Activated CD8-positive, alpha-beta memory T cell treated with anti-CD3 and anti-CD28 coated beads, Interleukin-2, amount 10 ng/mL, durations not matched to agents 7 days and 5 days (primary cell): ENCODE data around the gene GABRG3. TPM values are rescaled to one million over a fixed set of nuclear protein-coding genes. Genes with fewer than 3 reads are reported as not detected.

Experiments used
- ATAC-seq: fragments of 150-1000 bp; cut with Tn5 transposase; one replicate; pipeline ENCODE4 v1.10.0; 2021; ENCODE audit warnings: moderate library complexity
- CTCF ChIA-PET: fragments of 350-600 bp; sonication (Branson Sonifier 250); formaldehyde crosslinking; loops from one replicate; lab custom pipeline; 2021; ENCODE audit warnings: antibody characterized with exemption; lab: Charles Lee
- DNase-seq: peaks from one replicate; pipeline ENCODE4 v3.0.0-alpha.2; 2020
- H3K27ac Mint-ChIP-seq: one replicate; pipeline ENCODE4 v1.8.0; 2021; ENCODE audit warnings: mild to moderate bottlenecking, mixed read lengths
- H3K27me3 Mint-ChIP-seq: one replicate; pipeline ENCODE4 v1.8.0; 2021; ENCODE audit warnings: mixed read lengths
- H3K36me3 Mint-ChIP-seq: one replicate; pipeline ENCODE4 v1.8.0; 2021; ENCODE audit warnings: mild to moderate bottlenecking, mixed read lengths
- H3K4me1 Mint-ChIP-seq: one replicate; pipeline ENCODE4 v1.8.0; 2021; ENCODE audit warnings: mixed read lengths
- H3K4me3 Mint-ChIP-seq: one replicate; pipeline ENCODE4 v1.8.0; 2021; ENCODE audit warnings: mild to moderate bottlenecking, moderate library complexity, mixed read lengths
- H3K9me3 Mint-ChIP-seq: one replicate; pipeline ENCODE4 v1.8.0; 2022; ENCODE audit warnings: low read depth, mixed read lengths
- total RNA-seq, 2 experiments: library from RNA; stranded (reverse); gene quantifications; one replicate each; pipeline ENCODE4 v1.2.3, GENCODE V29; 2021

The GABRG3 gene
- total RNA-seq, 2 experiments from 2014 or later, result not detected

GRCh38 chr15:27433604-27434003, 462.6 kb downstream of the GABRG3 start:
- CTCF ChIA-PET, result no interaction called here
- peaks cover 25% of the 10 kb centered on the region for H3K9me3 Mint-ChIP-seq

GRCh38 chr15:27438403-27439375, 467.7 kb downstream of the GABRG3 start:
- CTCF ChIA-PET, result no interaction called here
- Mint-ChIP-seq H3K4me3 (no peak overlapping the region), H3K4me1 (no peaks in the 10 kb centered on the region), H3K27ac (no peak overlapping the region), H3K27me3 (no peaks in the 10 kb centered on the region), H3K36me3 (no peaks in the 10 kb centered on the region), H3K9me3 (peaks cover 19% of the 10 kb centered on the region)
- DNase-seq (no peak), ATAC-seq (no peak)

More at GRCh38 chr15:27433604-27434003, 462.6 kb downstream of the GABRG3 start:
- DNase-seq (no peak), ATAC-seq (no peak)
- Mint-ChIP-seq H3K27me3 (no peaks in the 10 kb centered on the region), H3K36me3 (no peaks in the 10 kb centered on the region), H3K27ac (no peak overlapping the region), H3K4me3 (no peak overlapping the region), H3K4me1 (no peaks in the 10 kb centered on the region)

- ATAC-seq, result no peak
- Mint-ChIP-seq H3K4me3 (no peak overlapping the region), H3K27ac (no peak overlapping the region), H3K4me1 (no peaks in the 10 kb centered on the region), H3K9me3 (peaks cover 11% of the 10 kb centered on the region), H3K27me3 (no peaks in the 10 kb centered on the region), H3K36me3 (no peaks in the 10 kb centered on the region)
- no peak for DNase-seq
- CTCF ChIA-PET, result no interaction called here
Measured at GRCh38 chr15:27441120-27441519, 470.1 kb downstream of the GABRG3 start.

GRCh38 chr15:27448234-27448633, 477.3 kb downstream of the GABRG3 start:
- no peaks in the 10 kb centered on the region for H3K4me1 Mint-ChIP-seq
- CTCF ChIA-PET, result no interaction called here
- no peak for ATAC-seq
- H3K36me3 Mint-ChIP-seq, result no peaks in the 10 kb centered on the region
- no peaks in the 10 kb centered on the region for H3K27me3 Mint-ChIP-seq
- peaks cover 7% of the 10 kb centered on the region for H3K9me3 Mint-ChIP-seq
- H3K4me3 Mint-ChIP-seq, result no peak overlapping the region
- DNase-seq, result no peak
- H3K27ac Mint-ChIP-seq, result no peak overlapping the region

GRCh38 chr15:27448986-27449385, 478.0 kb downstream of the GABRG3 start:
- H3K4me3 Mint-ChIP-seq, result no peak overlapping the region
- no peaks in the 10 kb centered on the region for H3K36me3 Mint-ChIP-seq

GRCh38 chr15:27449941-27450340, 479.0 kb downstream of the GABRG3 start:
- Mint-ChIP-seq H3K9me3 (peaks cover 7% of the 10 kb centered on the region), H3K27me3 (no peaks in the 10 kb centered on the region), H3K27ac (no peak overlapping the region), H3K36me3 (no peaks in the 10 kb centered on the region), H3K4me1 (no peaks in the 10 kb centered on the region), H3K4me3 (no peak overlapping the region)
- CTCF ChIA-PET, result no interaction called here
- ATAC-seq (no peak), DNase-seq (no peak)

More at GRCh38 chr15:27448986-27449385, 478.0 kb downstream of the GABRG3 start:
- CTCF ChIA-PET, result no interaction called here
- ATAC-seq, result no peak
- no peak for DNase-seq
- H3K4me1 Mint-ChIP-seq, result no peaks in the 10 kb centered on the region
- no peaks in the 10 kb centered on the region for H3K27me3 Mint-ChIP-seq
- no peak overlapping the region for H3K27ac Mint-ChIP-seq
- H3K9me3 Mint-ChIP-seq, result peaks cover 7% of the 10 kb centered on the region

GRCh38 chr15:27454281-27455075, 483.5 kb downstream of the GABRG3 start:
- peaks cover 8% of the 10 kb centered on the region for H3K9me3 Mint-ChIP-seq
- H3K4me1 Mint-ChIP-seq, result no peaks in the 10 kb centered on the region
- no peak for ATAC-seq
- no peaks in the 10 kb centered on the region for H3K36me3 Mint-ChIP-seq
- DNase-seq, result no peak
- CTCF ChIA-PET, result no interaction called here
- H3K27ac Mint-ChIP-seq, result no peak overlapping the region
- no peaks in the 10 kb centered on the region for H3K27me3 Mint-ChIP-seq
- H3K4me3 Mint-ChIP-seq, result no peak overlapping the region

- no peak overlapping the region for H3K27ac Mint-ChIP-seq
- ATAC-seq, result no peak
- no peaks in the 10 kb centered on the region for H3K4me1 Mint-ChIP-seq
- no peaks in the 10 kb centered on the region for H3K27me3 Mint-ChIP-seq
- H3K4me3 Mint-ChIP-seq, result no peak overlapping the region
- CTCF ChIA-PET, result no interaction called here
- no peak for DNase-seq
- H3K36me3 Mint-ChIP-seq, result no peaks in the 10 kb centered on the region
- H3K9me3 Mint-ChIP-seq, result peaks cover 16% of the 10 kb centered on the region
Measured at GRCh38 chr15:27456807-27457206, 485.8 kb downstream of the GABRG3 start.

- no peak overlapping the region for H3K4me3 Mint-ChIP-seq
- ATAC-seq, result no peak
Measured at GRCh38 chr15:27457766-27458165, 486.8 kb downstream of the GABRG3 start.

GRCh38 chr15:27458345-27459084, 487.5 kb downstream of the GABRG3 start:
- ATAC-seq (no peak), DNase-seq (no peak)
- CTCF ChIA-PET, result no interaction called here
- H3K27me3 Mint-ChIP-seq, result no peaks in the 10 kb centered on the region
- no peaks in the 10 kb centered on the region for H3K36me3 Mint-ChIP-seq
- no peak overlapping the region for H3K27ac Mint-ChIP-seq
- peaks cover 16% of the 10 kb centered on the region for H3K9me3 Mint-ChIP-seq
- no peak overlapping the region for H3K4me3 Mint-ChIP-seq
- no peaks in the 10 kb centered on the region for H3K4me1 Mint-ChIP-seq

More at GRCh38 chr15:27457766-27458165, 486.8 kb downstream of the GABRG3 start:
- no peak for DNase-seq
- CTCF ChIA-PET, result no interaction called here
- Mint-ChIP-seq H3K27ac (no peak overlapping the region), H3K36me3 (no peaks in the 10 kb centered on the region), H3K27me3 (no peaks in the 10 kb centered on the region), H3K4me1 (no peaks in the 10 kb centered on the region), H3K9me3 (peaks cover 16% of the 10 kb centered on the region)

GRCh38 chr15:27459836-27460235, 488.9 kb downstream of the GABRG3 start:
- ATAC-seq, result no peak
- H3K27ac Mint-ChIP-seq, result no peak overlapping the region
- DNase-seq, result no peak
- CTCF ChIA-PET, result no interaction called here
- H3K36me3 Mint-ChIP-seq, result no peaks in the 10 kb centered on the region
- H3K27me3 Mint-ChIP-seq, result no peaks in the 10 kb centered on the region
- H3K4me3 Mint-ChIP-seq, result no peak overlapping the region
- H3K9me3 Mint-ChIP-seq, result peaks cover 19% of the 10 kb centered on the region
- H3K4me1 Mint-ChIP-seq, result no peaks in the 10 kb centered on the region

GRCh38 chr15:27461181-27461580, 490.2 kb downstream of the GABRG3 start:
- H3K27ac Mint-ChIP-seq, result no peak overlapping the region
- peaks cover 19% of the 10 kb centered on the region for H3K9me3 Mint-ChIP-seq
- CTCF ChIA-PET, result no interaction called here
- no peak overlapping the region for H3K4me3 Mint-ChIP-seq
- H3K36me3 Mint-ChIP-seq, result no peaks in the 10 kb centered on the region
- no peaks in the 10 kb centered on the region for H3K27me3 Mint-ChIP-seq
- ATAC-seq, result no peak
- no peaks in the 10 kb centered on the region for H3K4me1 Mint-ChIP-seq
- no peak for DNase-seq

- H3K9me3 Mint-ChIP-seq, result peaks cover 15% of the 10 kb centered on the region
- no peak overlapping the region for H3K27ac Mint-ChIP-seq
- H3K27me3 Mint-ChIP-seq, result no peaks in the 10 kb centered on the region
- CTCF ChIA-PET, result no interaction called here
- ATAC-seq, result no peak
- H3K4me3 Mint-ChIP-seq, result no peak overlapping the region
- H3K36me3 Mint-ChIP-seq, result no peaks in the 10 kb centered on the region
- no peaks in the 10 kb centered on the region for H3K4me1 Mint-ChIP-seq
- no peak for DNase-seq
Measured at GRCh38 chr15:27463525-27464088, 492.6 kb downstream of the GABRG3 start.
